COR-L47 (cell line): ENCODE data around the gene ARHGEF40.

Experiments
- DNase-seq: peaks from one replicate; lab custom pipeline; 2025; lab: John Stamatoyannopoulos, UW

Gene ARHGEF40

GRCh38 chr14:21121122-21121521, 51.0 kb downstream of the ARHGEF40 start:
- DNase-seq: no peak

- DNase-seq: no peak
Observed at GRCh38 chr14:21123429-21123828, 53.3 kb downstream of the ARHGEF40 start.

GRCh38 chr14:21133901-21134300, 63.8 kb downstream of the ARHGEF40 start:
- DNase-seq: no peak

GRCh38 chr14:21136024-21136423, 65.9 kb downstream of the ARHGEF40 start:
- no peak for DNase-seq
